GM23338 (cell line): ENCODE measurements around the gene DUSP21. TPM values are rescaled to one million over a fixed set of nuclear protein-coding genes. Genes with fewer than 3 reads are reported as not detected.
A peak's percentile ranks its signal among the peaks of the same experiment; 100 is the strongest.

Source experiments
- ATAC-seq: fragments of 200-7000 bp; cut with Tn5 transposase; 3 replicates; pipeline ENCODE4 v1.9.1; 2020
- DNase-seq: peaks from one replicate; pipeline ENCODE4 v3.0.0-alpha.2; 2015; ENCODE audit warnings: low spot score
- H2AFZ ChIP-seq: fragments of 200-600 bp; sonication (generic); 2 replicates; pipeline ENCODE4 v1.8.0; 2016; ENCODE audit warnings: antibody characterized with exemption, mild to moderate bottlenecking, moderate library complexity
- H3F3A ChIP-seq: fragments of 200-600 bp; sonication (generic); replicated peaks from 2 replicates; pipeline ENCODE4 v1.8.0; 2017; ENCODE audit warnings: antibody characterized with exemption, mixed run types, low read depth
- H3K27ac ChIP-seq: fragments of 200-600 bp; sonication (generic); 2 replicates; pipeline ENCODE4 v1.6.1; 2016; ENCODE audit warnings: low read depth
- H3K27me3 ChIP-seq: fragments of 200-600 bp; sonication (generic); 2 replicates; pipeline ENCODE4 v1.8.0; 2016; ENCODE audit warnings: mild to moderate bottlenecking, mixed run types, moderate library complexity; ENCODE audit not compliant: insufficient read depth
- H3K36me3 ChIP-seq: fragments of 200-600 bp; sonication (generic); 2 replicates; pipeline ENCODE4 v1.8.0; 2016; ENCODE audit warnings: mild to moderate bottlenecking; ENCODE audit not compliant: insufficient read depth
- H3K4me1 ChIP-seq: fragments of 200-600 bp; sonication (generic); 2 replicates; pipeline ENCODE4 v1.8.0; 2016; ENCODE audit warnings: mild to moderate bottlenecking, moderate library complexity; ENCODE audit not compliant: insufficient read depth
- H3K4me2 ChIP-seq: fragments of 200-600 bp; sonication (generic); 2 replicates; pipeline ENCODE4 v1.7.1; 2017; ENCODE audit warnings: mixed run types
- H3K4me3 ChIP-seq: fragments of 200-600 bp; sonication (generic); 2 replicates; pipeline ENCODE4 v1.6.1; 2016; ENCODE audit warnings: mixed run types
- H3K79me2 ChIP-seq: fragments of 200-600 bp; sonication (generic); replicated peaks from 2 replicates; pipeline ENCODE4 v1.8.0; 2017; ENCODE audit warnings: mild to moderate bottlenecking; ENCODE audit not compliant: insufficient read depth
- H3K9me2 ChIP-seq: fragments of 200-600 bp; sonication (generic); 2 replicates; pipeline ENCODE4 v1.8.0; 2017; ENCODE audit not compliant: insufficient read depth
- H4K20me1 ChIP-seq: fragments of 200-600 bp; sonication (generic); replicated peaks from 2 replicates; pipeline ENCODE4 v1.8.0; 2017; ENCODE audit warnings: mild to moderate bottlenecking; ENCODE audit not compliant: insufficient read depth
- H3K27ac Mint-ChIP-seq: 2 replicates; pipeline ENCODE4 v1.8.0; 2020; ENCODE audit warnings: inconsistent platforms, mild to moderate bottlenecking, moderate library complexity, mixed read lengths
- H3K27me3 Mint-ChIP-seq: 3 replicates; pipeline ENCODE4 v1.8.0; 2022; ENCODE audit warnings: low read depth, mild to moderate bottlenecking, moderate library complexity, mixed read lengths, inconsistent platforms; ENCODE audit not compliant: insufficient read depth, poor library complexity
- H3K36me3 Mint-ChIP-seq: 3 replicates; pipeline ENCODE4 v1.8.0; 2021; ENCODE audit warnings: low read depth, mild to moderate bottlenecking, inconsistent platforms, moderate library complexity, mixed read lengths
- H3K4me1 Mint-ChIP-seq: 3 replicates; pipeline ENCODE4 v1.8.0; 2020; ENCODE audit warnings: mild to moderate bottlenecking, inconsistent platforms, mixed read lengths
- H3K4me3 Mint-ChIP-seq: 3 replicates; pipeline ENCODE4 v1.8.0; 2021; ENCODE audit warnings: moderate library complexity, mild to moderate bottlenecking, inconsistent platforms, mixed read lengths
- H3K9me3 Mint-ChIP-seq: 3 replicates; pipeline ENCODE4 v1.8.0; 2020; ENCODE audit warnings: moderate library complexity, mild to moderate bottlenecking, inconsistent platforms, mixed read lengths
- CREB1 ChIP-seq: fragments of 250-450 bp; sonication (Bioruptor Pico); IDR thresholded peaks from 2 replicates; pipeline ENCODE4 v1.5.0; 2020; ENCODE audit warnings: low read depth, mild to moderate bottlenecking, moderate library complexity
- CTCF ChIP-seq, 2 experiments: fragments of 200-600 bp in 1 of 2; sonication (generic) in 1 of 2; conservative IDR thresholded peaks; 2 replicates each; pipeline versions ENCODE4 v1.5.1 to v1.6.1; 2016 to 2017; ENCODE audit warnings: antibody characterized with exemption in 2 of 2, low read depth in 2 of 2, mild to moderate bottlenecking in 2 of 2, moderate library complexity in 1 of 2
- ETS1 ChIP-seq: IDR thresholded peaks from 2 replicates; pipeline ENCODE4 v1.6.1; 2016; ENCODE audit warnings: antibody characterized with exemption
- EZH2 ChIP-seq: fragments of 200-600 bp; sonication (generic); IDR thresholded peaks from one replicate; pipeline ENCODE4 v1.8.0; 2017; ENCODE audit warnings: antibody characterized with exemption, mild to moderate bottlenecking, low read depth; ENCODE audit not compliant: unreplicated experiment
- JUNB ChIP-seq: IDR thresholded peaks from one replicate; pipeline ENCODE4 v1.6.1; 2016; ENCODE audit warnings: antibody characterized with exemption; ENCODE audit not compliant: unreplicated experiment
- NANOG ChIP-seq: IDR thresholded peaks from 2 replicates; pipeline ENCODE4 v1.6.1; 2016; ENCODE audit warnings: antibody characterized with exemption, borderline replicate concordance
- POLR2AphosphoS5 ChIP-seq: IDR thresholded peaks from 2 replicates; pipeline ENCODE4 v1.6.1; 2016; ENCODE audit warnings: antibody characterized with exemption, low read depth
- REST ChIP-seq: IDR thresholded peaks from one replicate; pipeline ENCODE4 v1.6.1; 2018; ENCODE audit warnings: antibody characterized with exemption; ENCODE audit not compliant: unreplicated experiment
- STAT1 ChIP-seq: IDR thresholded peaks from one replicate; pipeline ENCODE4 v1.6.1; 2016; ENCODE audit warnings: antibody characterized with exemption; ENCODE audit not compliant: unreplicated experiment
- ZNF114 ChIP-seq: fragments of 250-450 bp; sonication (Bioruptor Pico); IDR thresholded peaks from 2 replicates; pipeline ENCODE4 v1.5.0; 2020; ENCODE audit warnings: mild to moderate bottlenecking, moderate library complexity
- ZNF462 ChIP-seq: fragments of 250-450 bp; sonication (Bioruptor Pico); IDR thresholded peaks from 2 replicates; pipeline ENCODE4 v1.5.0; 2020; ENCODE audit warnings: mild to moderate bottlenecking, moderate library complexity
- polyA plus RNA-seq: library from polyadenylated mRNA; unstranded; fragments of >200 nt; fragmentation: Nextera tagmentation; extraction: Ambion mirVana; gene quantifications from 2 replicates; pipeline ENCODE4 v1.2.1, GENCODE V29; 2016
- total RNA-seq: library from RNA; depleted of rRNA; stranded (reverse); fragments of >200 nt; shearing (Covaris generic); gene quantifications from 2 replicates; pipeline ENCODE4 v1.2.3, GENCODE V29; 2014

The DUSP21 gene
- total and polyA plus RNA-seq, 2 experiments from 2014 or later = not detected

GRCh38 chrX:44874420-44875184 is 30.8 kb downstream of the DUSP21 start:
- H3K9me3 Mint-ChIP-seq = no peaks in the 10 kb centered on the region
- Histone ChIP-seq H3K27me3 (no peaks in the 10 kb centered on the region), H3K4me1 (peaks cover 9% of the 10 kb centered on the region; the same call in 1 of the 2 replicates), H3K36me3 (no peaks in the 10 kb centered on the region), H3K79me2 (peaks cover 69% of the 10 kb centered on the region), H3F3A (no peaks in the 10 kb centered on the region), H3K4me3 (peak overlapping the region; percentile 83), H3K27ac (peak overlapping the region; percentile 94), H2AFZ (no peak overlapping the region), H3K9me2 (no peaks in the 10 kb centered on the region), H3K4me2 (peak overlapping the region; percentile 96), H4K20me1 (peaks cover 6% of the 10 kb centered on the region; the same call in 1 of the 2 replicates)
- peak overlapping the region; percentile 93 for H3K4me3 Mint-ChIP-seq
- TF ChIP-seq REST (no peak), POLR2AphosphoS5 (no peak), ETS1 (no peak), ZNF114 (CRISPR knock-in tag) (no peak), STAT1 (no peak), CREB1 (CRISPR knock-in tag) (no peak), EZH2 (no peak), ZNF462 (CRISPR knock-in tag) (no peak), CTCF (conservative IDR thresholded peaks at IDR 0.05; ENCODE audit: low read depth in 2 of 2) (no peak), JUNB (no peak), NANOG (no peak)
- H3K36me3 Mint-ChIP-seq = 0 out of 3 replicates have a peak, but pooled peaks cover 5% of the 10 kb centered on the region
- peaks cover 10% of the 10 kb centered on the region; the same call in 2 of the 3 replicates for H3K4me1 Mint-ChIP-seq
- peak overlapping the region; percentile 97 for H3K27ac Mint-ChIP-seq
- no peak for ATAC-seq
- H3K27me3 Mint-ChIP-seq = no peaks in the 10 kb centered on the region
- DNase-seq = peak; percentile 39
